H1 (cell line): ENCODE results near the gene THG1L. TPM values are rescaled to one million over a fixed set of nuclear protein-coding genes. Genes with fewer than 3 reads are reported as not detected.

ENCODE experiments used
- CTCF ChIA-PET: fragments of 300-600 bp; sonication (Branson Sonifier 250); formaldehyde crosslinking; loops from one replicate; lab custom pipeline; 2021; ENCODE audit not compliant: partially characterized antibody; lab: Charles Lee
- POLR2A ChIA-PET: fragments of 300-600 bp; sonication (Branson Sonifier 250); formaldehyde crosslinking; loops from one replicate; lab custom pipeline; 2021; ENCODE audit warnings: inconsistent platforms; ENCODE audit not compliant: partially characterized antibody; lab: Charles Lee
- DNase-seq, 2 experiments: peaks; one replicate each; pipeline versions ENCODE4 v3.0.0 to v3.0.0-alpha.2; 2010 to 2022; ENCODE audit warnings: low spot score in 2 of 2, low read depth in 1 of 2, mixed read lengths in 1 of 2
- FAIRE-seq: peaks from 2 replicates; lab custom pipeline; 2011; peaks lifted over from hg19 to GRCh38; lab: Jason Lieb, UNC
- H2AFZ ChIP-seq: 2 replicates; pipeline ENCODE4 v1.8.1; 2012; ENCODE audit warnings: low read length, inconsistent platforms
- H2AK5ac ChIP-seq: 2 replicates; pipeline ENCODE4 v1.6.1; 2013; ENCODE audit warnings: low read depth, low read length
- H2BK120ac ChIP-seq: replicated peaks from 2 replicates; pipeline ENCODE3; 2013; ENCODE audit warnings: low read depth, low read length, inconsistent platforms
- H2BK12ac ChIP-seq: 2 replicates; pipeline ENCODE4 v1.6.1; 2013; ENCODE audit warnings: low read depth, low read length
- H2BK15ac ChIP-seq: 2 replicates; pipeline ENCODE4 v1.6.1; 2013; ENCODE audit warnings: low read length
- H2BK20ac ChIP-seq: 2 replicates; pipeline ENCODE4 v1.6.1; 2013; ENCODE audit warnings: low read length
- H2BK5ac ChIP-seq: 2 replicates; pipeline ENCODE4 v1.6.1; 2013; ENCODE audit warnings: low read depth, low read length
- H3K14ac ChIP-seq: 2 replicates; pipeline ENCODE4 v1.6.1; 2013; ENCODE audit warnings: inconsistent platforms; ENCODE audit not compliant: insufficient read length
- H3K18ac ChIP-seq: 2 replicates; pipeline ENCODE4 v1.6.1; 2013; ENCODE audit warnings: low read length; ENCODE audit errors: extremely low read depth
- H3K23ac ChIP-seq: 2 replicates; pipeline ENCODE4 v1.6.1; 2013; ENCODE audit warnings: inconsistent platforms; ENCODE audit not compliant: insufficient read length
- H3K23me2 ChIP-seq: 2 replicates; pipeline ENCODE4 v1.6.1; 2013; ENCODE audit warnings: low read depth, low read length
- H3K27ac ChIP-seq: 2 replicates; pipeline ENCODE4 v1.6.1; 2011; ENCODE audit warnings: low read depth, low read length, inconsistent platforms
- H3K27me3 ChIP-seq, 4 experiments: replicated peaks in 1 of 4; 1 replicate in 1 of 4; 2 replicates in 3 of 4; pipeline versions ENCODE4 v1.6.1 to v1.8.1; 2011 to 2013; ENCODE audit warnings: low read length in 3 of 4, mild to moderate bottlenecking in 3 of 4, inconsistent platforms in 2 of 4, mixed read lengths in 2 of 4, moderate library complexity in 1 of 4; ENCODE audit not compliant: control insufficient read depth in 3 of 4, insufficient read depth in 3 of 4; ENCODE audit errors: extremely low read depth in 1 of 4
- H3K36me3 ChIP-seq, 4 experiments: 2 replicates each; pipeline versions ENCODE4 v1.6.1 to v1.8.1; 2011 to 2013; ENCODE audit warnings: mild to moderate bottlenecking in 4 of 4, low read length in 3 of 4, moderate library complexity in 2 of 4, control low read depth in 1 of 4, inconsistent platforms in 1 of 4; ENCODE audit not compliant: insufficient read depth in 4 of 4, control insufficient read depth in 2 of 4
- H3K4ac ChIP-seq: replicated peaks from 2 replicates; pipeline ENCODE3; 2013; ENCODE audit warnings: low read length, low read depth, mixed read lengths, inconsistent platforms; ENCODE audit not compliant: insufficient read length
- H3K4me1 ChIP-seq, 4 experiments: replicated peaks in 1 of 4; 1 replicate in 1 of 4; 2 replicates in 3 of 4; pipeline versions ENCODE4 v1.6.1 to v1.8.1; 2011 to 2013; ENCODE audit warnings: low read length in 3 of 4, inconsistent platforms in 2 of 4, mixed read lengths in 1 of 4; ENCODE audit not compliant: insufficient read depth in 4 of 4, control insufficient read depth in 3 of 4
- H3K4me2 ChIP-seq, 2 experiments: 2 replicates each; pipeline versions ENCODE4 v1.6.1 to v1.8.1; 2011 to 2013; ENCODE audit warnings: low read depth in 2 of 2, low read length in 2 of 2, control low read depth in 1 of 2, inconsistent platforms in 1 of 2, mild to moderate bottlenecking in 1 of 2; ENCODE audit not compliant: insufficient read depth in 1 of 2
- H3K4me3 ChIP-seq, 4 experiments: fragments of 200-600, 300-600 bp in 1 of 4; sonication (generic), shearing (Covaris generic), sonication (Bioruptor Twin) in 1 of 4; 2 replicates each; pipeline versions ENCODE4 v1.5.1 to v1.8.1; 2011 to 2016; ENCODE audit warnings: low read length in 4 of 4, low read depth in 3 of 4, control low read depth in 2 of 4, inconsistent platforms in 2 of 4, mild to moderate bottlenecking in 2 of 4, mixed read lengths in 1 of 4, moderate library complexity in 1 of 4; ENCODE audit not compliant: insufficient read depth in 2 of 4; ENCODE audit errors: extremely low read depth in 1 of 4
- H3K56ac ChIP-seq: replicated peaks from 2 replicates; pipeline ENCODE3; 2013; ENCODE audit warnings: low read depth, mild to moderate bottlenecking, mixed read lengths, low read length, inconsistent platforms; ENCODE audit not compliant: insufficient read length
- H3K79me1 ChIP-seq: 2 replicates; pipeline ENCODE4 v1.6.1; 2013; ENCODE audit warnings: low read depth, low read length, control low read depth
- H3K79me2 ChIP-seq, 2 experiments: 2 replicates each; pipeline versions ENCODE4 v1.6.1 to v1.8.1; 2012 to 2013; ENCODE audit warnings: low read length in 2 of 2, mild to moderate bottlenecking in 2 of 2, inconsistent platforms in 1 of 2; ENCODE audit not compliant: insufficient read depth in 2 of 2, control insufficient read depth in 1 of 2
- H3K9ac ChIP-seq, 4 experiments: replicated peaks in 1 of 4; 1 replicate in 1 of 4; 2 replicates in 3 of 4; pipeline versions ENCODE4 v1.6.1 to v1.8.1; 2011 to 2013; ENCODE audit warnings: low read depth in 3 of 4, low read length in 3 of 4, control low read depth in 2 of 4, mild to moderate bottlenecking in 2 of 4, moderate library complexity in 2 of 4, inconsistent platforms in 1 of 4; ENCODE audit errors: extremely low read depth in 1 of 4
- H3K9me3 ChIP-seq, 2 experiments: 2 replicates each; pipeline versions ENCODE4 v1.6.1 to v1.8.1; 2012 to 2013; ENCODE audit warnings: mild to moderate bottlenecking in 2 of 2, moderate library complexity in 2 of 2, control low read depth in 1 of 2, inconsistent platforms in 1 of 2, low read depth in 1 of 2, low read length in 1 of 2, mixed read lengths in 1 of 2; ENCODE audit not compliant: insufficient read depth in 2 of 2
- H4K20me1 ChIP-seq, 2 experiments: replicated peaks in 1 of 2; 2 replicates each; pipeline versions ENCODE3 to v1.8.1; 2011 to 2013; ENCODE audit warnings: inconsistent platforms in 2 of 2, low read length in 2 of 2, mild to moderate bottlenecking in 1 of 2; ENCODE audit not compliant: insufficient read depth in 2 of 2, control insufficient read depth in 1 of 2
- H4K5ac ChIP-seq: 2 replicates; pipeline ENCODE4 v1.6.1; 2013; ENCODE audit warnings: low read length, low read depth, mixed read lengths, inconsistent platforms; ENCODE audit not compliant: insufficient read length
- H4K8ac ChIP-seq: 2 replicates; pipeline ENCODE4 v1.8.0; 2013; ENCODE audit warnings: mild to moderate bottlenecking, moderate library complexity, low read length, inconsistent platforms; ENCODE audit not compliant: insufficient read depth; ENCODE audit errors: extremely low read depth
- H4K91ac ChIP-seq: replicated peaks from 2 replicates; pipeline ENCODE3; 2013; ENCODE audit warnings: low read length, mixed read lengths, inconsistent platforms; ENCODE audit not compliant: insufficient read length
- ASH2L ChIP-seq: fragments of 200-600, 300-600 bp; sonication (generic); IDR thresholded peaks from one replicate; pipeline ENCODE4 v1.7.1; 2017; ENCODE audit warnings: low read length
- CBX5 ChIP-seq: fragments of 300-800, 300-1000 bp; sonication (generic); IDR thresholded peaks from 2 replicates; pipeline ENCODE4 v1.7.1; 2016; ENCODE audit warnings: antibody characterized with exemption, low read length, low read depth
- CHD1 ChIP-seq: IDR thresholded peaks from 2 replicates; pipeline ENCODE4 v1.6.1; 2012; ENCODE audit warnings: low read depth, low read length, improper control_type of control experiment
- E2F6 ChIP-seq: IDR thresholded peaks from 2 replicates; pipeline ENCODE4 v1.6.1; 2012; ENCODE audit warnings: inconsistent platforms
- JUN ChIP-seq: IDR thresholded peaks from 2 replicates; pipeline ENCODE4 v1.6.1; 2011; ENCODE audit warnings: low read depth, mild to moderate bottlenecking, improper control_type of control experiment, low read length
- KDM1A ChIP-seq: fragments of 200-600, 300-600 bp; sonication (generic); IDR thresholded peaks from 2 replicates; pipeline ENCODE4 v1.7.1; 2016; ENCODE audit warnings: mild to moderate bottlenecking, low read length, borderline replicate concordance
- KDM4A ChIP-seq: IDR thresholded peaks from one replicate; pipeline ENCODE4 v1.7.1; 2012; ENCODE audit warnings: low read depth, mild to moderate bottlenecking, moderate library complexity, low read length, inconsistent platforms; ENCODE audit not compliant: severe bottlenecking
- PHF8 ChIP-seq: fragments of 200-600 bp; sonication (generic); conservative IDR thresholded peaks from 2 replicates; pipeline ENCODE4 v1.7.1; 2012; ENCODE audit warnings: low read depth, mild to moderate bottlenecking, inconsistent platforms, low read length, moderate library complexity
- SIRT6 ChIP-seq: IDR thresholded peaks from one replicate; pipeline ENCODE4 v1.7.1; 2012; ENCODE audit warnings: low read length, inconsistent platforms
- SP2 ChIP-seq: IDR thresholded peaks from 2 replicates; pipeline ENCODE4 v1.6.1; 2012; ENCODE audit warnings: mild to moderate bottlenecking, low read length, inconsistent platforms
- SUZ12 ChIP-seq: fragments of 200-600 bp; sonication (generic); IDR thresholded peaks from 2 replicates; pipeline ENCODE4 v1.6.1; 2012; ENCODE audit warnings: mild to moderate bottlenecking, inconsistent platforms, low read length, moderate library complexity, mixed read lengths
- TAF7 ChIP-seq: optimal IDR thresholded peaks from 2 replicates; pipeline ENCODE3; 2011; ENCODE audit warnings: low read depth, mild to moderate bottlenecking, inconsistent platforms, low read length, moderate library complexity, borderline replicate concordance
- TEAD4 ChIP-seq: IDR thresholded peaks from 2 replicates; pipeline ENCODE4 v1.6.1; 2012; ENCODE audit warnings: low read depth, low read length, inconsistent platforms, mixed read lengths
- WGBS, 2 experiments: shearing (Covaris generic) in 1 of 2; methylation state at CpG; one replicate each; pipeline versions ENCODE4 v1.1.6 to v1.1.7; 2013 to 2015; ENCODE audit warnings: low lambda C conversion rate in 2 of 2, mixed read lengths in 2 of 2, inconsistent platforms in 1 of 2, low coverage in 1 of 2, missing lambda C conversion rate in 1 of 2; ENCODE audit not compliant: insufficient replicate concordance in 2 of 2, insufficient coverage in 1 of 2, insufficient read length in 1 of 2; ENCODE audit errors: extremely low coverage in 1 of 2, missing lambda C conversion rate in 1 of 2; 5-methylcytosine and 5-hydroxymethylcytosine counted together
- polyA plus RNA-seq, 7 experiments: library from polyadenylated mRNA; depleted of rRNA in 3 of 7; stranded (reverse) in 5 of 7; unstranded in 2 of 7; fragments of >200 nt in 5 of 7; fragments of 200-250 nt in 2 of 7; gene quantifications; 1 replicate in 5 of 7; 2 replicates in 1 of 7; 4 replicates in 1 of 7; pipeline versions ENCODE4 v1.2.1 to v1.2.3, GENCODE V29; 2011 to 2013; ENCODE audit warnings: missing spikeins in 2 of 7, mixed read lengths in 2 of 7
- total RNA-seq: library from RNA; stranded (reverse); fragmentation: NEBNext Ultra II Directional; extraction: Animal tissue kit (Norgen Biotek cat#: 25700); gene quantifications from 2 replicates; pipeline ENCODE4 v1.2.1, GENCODE V29; 2021

The THG1L gene
- total and polyA plus RNA-seq, 2 of the 8 experiments (the other 6 are each of a cell fraction or from before 2014, with no cell fraction given): 8.1 to 12.4 TPM

- Histone ChIP-seq H3K23me2 (no peaks in the 10 kb centered on the region), H3K4me2 (no peak overlapping the region), H3K9me3 (no peaks in the 10 kb centered on the region), H3K36me3 (peaks cover 3 to 28% (median 13%) of the 10 kb centered on the region in 4 experiments; a peak in 7 of 8 replicates), H2BK5ac (no peak overlapping the region), H3K79me2 (no peaks in the 10 kb centered on the region), H3K27ac (no peak overlapping the region), H3K23ac (no peak overlapping the region), H3K56ac (no peak overlapping the region), H3K4me3 (no peak overlapping the region), H3K14ac (no peak overlapping the region), H3K79me1 (no peaks in the 10 kb centered on the region), H4K8ac (no peak overlapping the region), H2AFZ (no peak overlapping the region), H2BK20ac (no peak overlapping the region), H2BK12ac (no peak overlapping the region), H3K4ac (no peak overlapping the region), H4K5ac (no peak overlapping the region), H2AK5ac (no peak overlapping the region), H3K27me3 (no peaks in the 10 kb centered on the region), H4K91ac (no peak overlapping the region), H3K18ac (no peak overlapping the region), H4K20me1 (peaks cover 0 to 1% of the 10 kb centered on the region in 2 experiments), H3K9ac (no peak overlapping the region), H2BK120ac (no peak overlapping the region), H3K4me1 (no peaks in the 10 kb centered on the region), H2BK15ac (no peak overlapping the region)
- WGBS, 2 experiments: 87% methylated on average over 3 of the region's 3 CpGs; no CpG with 5 or more reads in 1 of the 2 experiments
- ChIA-PET POLR2A (interaction anchor here (0.6 kb wide), 2 partner anchors 10 to 62 kb away, joined by 3 to 4 read pairs; no protein-coding TSS in a partner anchor), CTCF (interaction anchor here (0.7 kb wide), 1 partner anchor 24 kb away, joined by 4 read pairs; no protein-coding TSS in a partner anchor)
- FAIRE-seq: no peak
- TF ChIP-seq ASH2L: no peak
- no peak for TF ChIP-seq KDM4A
- TF ChIP-seq TEAD4: no peak
- no peak for TF ChIP-seq TAF7
- TF ChIP-seq E2F6: no peak
- no peak for TF ChIP-seq SP2
- no peak for TF ChIP-seq CHD1
- no peak for TF ChIP-seq SUZ12
- no peak for TF ChIP-seq PHF8
- TF ChIP-seq KDM1A: no peak
- TF ChIP-seq CBX5: no peak
- no peak for TF ChIP-seq SIRT6
- TF ChIP-seq JUN: no peak
- DNase-seq: no peak
These were observed 54.6 kb downstream of the THG1L start for GRCh38 chr5:157785801-157786200.
